ENCODE data around the gene CTPS1. TPM values are rescaled to one million over a fixed set of nuclear protein-coding genes. Genes with fewer than 3 reads are reported as not detected.

The CTPS1 gene
- total RNA-seq, 2 experiments from 2014 or later, result 72.6 to 74.5 TPM

DNA sequence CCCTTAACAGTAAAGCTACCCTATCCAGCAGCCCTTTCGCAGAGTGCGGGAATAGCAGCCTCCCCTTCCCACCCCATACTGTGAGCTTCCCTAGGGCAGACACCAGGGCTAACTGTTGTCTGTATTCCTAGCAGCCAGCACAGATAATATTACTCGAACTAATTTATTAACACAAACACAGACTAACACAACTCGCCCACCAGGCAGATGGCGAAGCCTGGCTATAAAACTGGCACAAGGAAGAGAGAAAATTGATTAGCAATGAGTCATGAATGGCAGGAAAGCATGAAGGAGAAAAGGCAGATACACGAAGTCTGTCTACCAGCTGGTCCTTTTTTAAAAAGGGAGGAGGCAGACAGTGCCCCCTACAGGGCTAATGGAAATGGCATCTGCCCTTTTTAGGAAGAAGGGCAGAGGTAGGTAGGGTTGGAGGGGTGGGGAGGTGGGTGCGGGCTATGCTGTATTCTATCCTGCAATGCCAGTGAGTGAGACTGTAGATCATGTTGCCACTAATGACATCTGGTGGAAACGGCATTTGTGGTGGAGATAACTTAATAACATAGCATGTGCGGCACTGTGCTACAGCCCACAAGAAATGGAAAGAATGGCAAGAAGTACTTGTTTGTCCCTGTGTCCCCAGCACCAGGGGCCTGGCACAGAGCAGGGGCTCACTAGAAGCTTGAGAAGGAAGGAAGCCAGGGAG lies 30.6 kb upstream of the CTPS1 start:
- ChIA-PET CTCF (interaction anchor here (0.5 to 7.3 kb wide), 30 partner anchors 9 to 324 kb away, joined by 3 to 130 read pairs (median 4); partner anchors contain the start of genes CITED4 and CTPS1), POLR2A (interaction anchor here (0.6 to 2.7 kb wide), 2 partner anchors 31 to 87 kb away, joined by 4 to 9 read pairs; partner anchors contain the start of gene CITED4)
- Mint-ChIP-seq H3K4me3 (no peak overlapping the region), H3K36me3 (ENCODE audit: low read depth) (no peaks in the 10 kb centered on the region), H3K27ac (no peak overlapping the region), H3K27me3 (ENCODE audit: low read depth) (peaks cover 28% of the 10 kb centered on the region), H3K4me1 (ENCODE audit: low read depth) (peaks cover 22% of the 10 kb centered on the region), H3K9me3 (ENCODE audit: insufficient read depth) (no peaks in the 10 kb centered on the region)
- DNase-seq (peak; percentile 83), ATAC-seq (peak; percentile 74)

- H3K4me1 Mint-ChIP-seq (ENCODE audit: low read depth), result peaks cover 25% of the 10 kb centered on the region
- no peak overlapping the region for H3K4me3 Mint-ChIP-seq
- DNase-seq, result no peak
- no peak for ATAC-seq
- peaks cover 32% of the 10 kb centered on the region for H3K27me3 Mint-ChIP-seq (ENCODE audit: low read depth)
- H3K36me3 Mint-ChIP-seq (ENCODE audit: low read depth), result no peaks in the 10 kb centered on the region
- CTCF ChIA-PET, result interaction anchor here (0.7 to 7.3 kb wide), 18 partner anchors 10 to 325 kb away, joined by 3 to 130 read pairs (median 6); partner anchors contain the start of gene CITED4
- no peak overlapping the region for H3K27ac Mint-ChIP-seq
- no peaks in the 10 kb centered on the region for H3K9me3 Mint-ChIP-seq (ENCODE audit: insufficient read depth)
- POLR2A ChIA-PET, result interaction anchor here (0.6 to 2.7 kb wide), 2 partner anchors 87 to 261 kb away, joined by 3 to 9 read pairs; partner anchors contain the start of gene CITED4
Measured at GRCh38 chr1:40949563-40949962, 29.9 kb upstream of the CTPS1 start.

- POLR2A ChIA-PET, result interaction anchor here (1.9 kb wide), 1 partner anchor 90 kb away, joined by 9 read pairs; the partner anchor contains the start of gene CITED4
- ATAC-seq, result peak; percentile 85
Measured at GRCh38 chr1:40951943-40952743, 27.4 kb upstream of the CTPS1 start.

GRCh38 chr1:40952744-40953315 lies 26.7 kb upstream of the CTPS1 start:
- POLR2A ChIA-PET, result interaction anchor here (1.9 kb wide), 1 partner anchor 91 kb away, joined by 9 read pairs; the partner anchor contains the start of gene CITED4
- H3K4me3 Mint-ChIP-seq, result no peak overlapping the region
- H3K36me3 Mint-ChIP-seq (ENCODE audit: low read depth), result no peaks in the 10 kb centered on the region

More at GRCh38 chr1:40951943-40952743, 27.4 kb upstream of the CTPS1 start:
- Mint-ChIP-seq H3K36me3 (ENCODE audit: low read depth) (no peaks in the 10 kb centered on the region), H3K27me3 (ENCODE audit: low read depth) (peaks cover 31% of the 10 kb centered on the region), H3K9me3 (ENCODE audit: insufficient read depth) (no peaks in the 10 kb centered on the region), H3K4me3 (no peak overlapping the region), H3K4me1 (ENCODE audit: low read depth) (peaks cover 27% of the 10 kb centered on the region), H3K27ac (peak overlapping the region; percentile 55)
- peak; percentile 68 for DNase-seq
- CTCF ChIA-PET, result interaction anchor here (0.5 to 7.3 kb wide), 44 partner anchors 8 to 1840 kb away, joined by 3 to 130 read pairs (median 5); partner anchors contain the start of genes CITED4, CTPS1 and ZNF684

GRCh38 chr1:40954626-40955025 lies 24.9 kb upstream of the CTPS1 start:
- H3K4me1 Mint-ChIP-seq (ENCODE audit: low read depth), result peaks cover 18% of the 10 kb centered on the region
- ChIA-PET CTCF (interaction anchor here (0.9 to 1.5 kb wide), 4 partner anchors 10 to 180 kb away, joined by 3 read pairs; no protein-coding TSS in a partner anchor), POLR2A (interaction anchor here (0.8 kb wide), 1 partner anchor 95 kb away, joined by 3 read pairs; no protein-coding TSS in a partner anchor)
- no peak overlapping the region for H3K27ac Mint-ChIP-seq
- no peak overlapping the region for H3K4me3 Mint-ChIP-seq
- no peak for ATAC-seq
- no peaks in the 10 kb centered on the region for H3K36me3 Mint-ChIP-seq (ENCODE audit: low read depth)
- H3K9me3 Mint-ChIP-seq (ENCODE audit: insufficient read depth), result no peaks in the 10 kb centered on the region
- H3K27me3 Mint-ChIP-seq (ENCODE audit: low read depth), result peaks cover 34% of the 10 kb centered on the region
- DNase-seq, result no peak

More at GRCh38 chr1:40952744-40953315, 26.7 kb upstream of the CTPS1 start:
- ATAC-seq (no peak), DNase-seq (no peak)
- peak overlapping the region; percentile 55 for H3K27ac Mint-ChIP-seq
- peaks cover 27% of the 10 kb centered on the region for H3K4me1 Mint-ChIP-seq (ENCODE audit: low read depth)
- H3K9me3 Mint-ChIP-seq (ENCODE audit: insufficient read depth), result no peaks in the 10 kb centered on the region
- H3K27me3 Mint-ChIP-seq (ENCODE audit: low read depth), result peaks cover 31% of the 10 kb centered on the region
- CTCF ChIA-PET, result interaction anchor here (0.6 to 7.3 kb wide), 38 partner anchors 7 to 1842 kb away, joined by 3 to 130 read pairs (median 5); partner anchors contain the start of genes CITED4, CTPS1 and ZNF684

DNA sequence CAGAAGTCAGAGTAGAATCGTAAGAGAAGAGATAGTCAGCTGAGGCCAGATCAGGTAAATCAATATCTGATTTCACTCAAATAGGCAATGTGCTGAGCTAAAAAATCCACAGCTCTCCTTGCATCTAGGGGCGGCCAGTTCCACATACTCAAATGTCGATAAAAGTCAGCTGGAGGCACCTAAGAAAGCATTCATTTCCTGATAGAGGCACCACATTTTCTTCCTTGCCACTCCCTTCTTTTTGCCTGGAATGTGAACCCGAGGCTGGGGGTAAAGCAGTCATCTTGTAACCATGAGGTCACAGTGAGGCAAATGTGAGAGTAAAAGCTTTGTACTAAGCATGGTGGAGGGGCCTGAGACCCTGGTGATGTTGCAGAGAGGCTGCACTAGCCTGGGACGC lies 24.2 kb upstream of the CTPS1 start:
- CTCF ChIA-PET, result interaction anchor here (0.9 to 1.5 kb wide), 5 partner anchors 9 to 181 kb away, joined by 3 read pairs; no protein-coding TSS in a partner anchor
- Mint-ChIP-seq H3K27me3 (ENCODE audit: low read depth) (peaks cover 31% of the 10 kb centered on the region), H3K4me1 (ENCODE audit: low read depth) (peaks cover 18% of the 10 kb centered on the region), H3K9me3 (ENCODE audit: insufficient read depth) (no peaks in the 10 kb centered on the region), H3K27ac (no peak overlapping the region), H3K4me3 (no peak overlapping the region), H3K36me3 (ENCODE audit: low read depth) (no peaks in the 10 kb centered on the region)
- POLR2A ChIA-PET, result interaction anchor here (0.8 kb wide), 1 partner anchor 96 kb away, joined by 3 read pairs; no protein-coding TSS in a partner anchor
- ATAC-seq (no peak), DNase-seq (no peak)

GRCh38 chr1:40956407-40956806 lies 23.1 kb upstream of the CTPS1 start:
- Mint-ChIP-seq H3K4me3 (no peak overlapping the region), H3K36me3 (ENCODE audit: low read depth) (no peaks in the 10 kb centered on the region), H3K27me3 (ENCODE audit: low read depth) (peaks cover 27% of the 10 kb centered on the region), H3K4me1 (ENCODE audit: low read depth) (peaks cover 18% of the 10 kb centered on the region), H3K9me3 (ENCODE audit: insufficient read depth) (no peaks in the 10 kb centered on the region), H3K27ac (no peak overlapping the region)
- ATAC-seq, result no peak
- DNase-seq, result no peak
- CTCF ChIA-PET, result interaction anchor here (1.6 kb wide), 1 partner anchor 94 kb away, joined by 5 read pairs; the partner anchor contains the start of gene CITED4
- POLR2A ChIA-PET, result no interaction called here

DNA sequence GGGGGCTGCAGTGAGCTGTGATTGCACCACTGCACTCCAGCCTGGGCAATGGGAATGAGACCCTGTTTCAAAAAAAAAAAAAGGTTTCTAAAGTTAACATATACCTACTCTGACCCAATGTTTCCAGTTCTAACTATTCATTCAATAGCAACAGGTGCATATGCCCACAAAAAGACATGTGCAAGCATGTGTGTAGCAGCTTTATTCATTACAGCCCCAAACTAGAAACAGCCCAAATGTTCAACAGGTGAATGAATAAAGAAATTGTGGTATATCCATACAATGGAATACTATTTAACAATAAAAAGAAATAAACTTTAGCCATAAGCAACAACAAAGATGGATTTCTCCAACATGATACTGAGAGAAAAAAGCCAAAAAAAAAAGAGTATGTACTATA lies 21.3 kb upstream of the CTPS1 start:
- ChIA-PET CTCF (interaction anchor here (0.7 to 2.5 kb wide), 2 partner anchors 10 to 184 kb away, joined by 3 to 6 read pairs; no protein-coding TSS in a partner anchor), POLR2A (no interaction called here)
- Mint-ChIP-seq H3K27ac (no peak overlapping the region), H3K27me3 (ENCODE audit: low read depth) (peaks cover 21% of the 10 kb centered on the region), H3K36me3 (ENCODE audit: low read depth) (no peaks in the 10 kb centered on the region), H3K4me1 (ENCODE audit: low read depth) (peaks cover 5% of the 10 kb centered on the region), H3K4me3 (no peak overlapping the region), H3K9me3 (ENCODE audit: insufficient read depth) (no peaks in the 10 kb centered on the region)
- no peak for DNase-seq
- ATAC-seq, result no peak

DNA sequence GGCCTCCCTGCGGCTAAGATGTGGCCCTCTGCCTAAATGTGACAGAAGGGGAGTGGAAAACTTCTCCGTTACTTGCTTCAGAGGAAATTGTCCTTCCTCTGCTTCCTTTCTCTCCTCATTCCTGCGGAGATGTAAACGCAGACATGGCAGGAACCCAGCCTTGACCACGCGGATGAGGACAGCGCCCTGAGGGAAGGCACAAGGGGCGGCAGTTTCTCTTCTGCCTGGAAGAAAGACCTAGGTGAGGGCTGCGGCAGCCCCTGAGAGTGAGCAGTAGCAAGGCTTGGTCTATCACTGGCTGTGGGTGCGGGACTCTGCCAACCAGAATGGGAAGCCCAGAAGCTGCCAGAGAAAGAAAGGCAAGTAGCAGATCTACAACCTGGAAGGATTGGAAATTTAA lies 14.0 kb upstream of the CTPS1 start:
- CTCF ChIA-PET, result interaction anchor here (1.0 to 3.2 kb wide), 4 partner anchors 13 to 433 kb away, joined by 3 to 18 read pairs (median 5); no protein-coding TSS in a partner anchor
- H3K4me3 Mint-ChIP-seq, result no peak overlapping the region
- H3K27ac Mint-ChIP-seq, result no peak overlapping the region
- no peaks in the 10 kb centered on the region for H3K9me3 Mint-ChIP-seq (ENCODE audit: insufficient read depth)
- DNase-seq (no peak), ATAC-seq (no peak)
- no peaks in the 10 kb centered on the region for H3K4me1 Mint-ChIP-seq (ENCODE audit: low read depth)
- peaks cover 3% of the 10 kb centered on the region for H3K27me3 Mint-ChIP-seq (ENCODE audit: low read depth)
- H3K36me3 Mint-ChIP-seq (ENCODE audit: low read depth), result no peaks in the 10 kb centered on the region
- POLR2A ChIA-PET, result no interaction called here

GRCh38 chr1:40966417-40966816 lies 13.1 kb upstream of the CTPS1 start:
- CTCF ChIA-PET, result interaction anchor here (1.0 to 3.2 kb wide), 5 partner anchors 14 to 434 kb away, joined by 3 to 18 read pairs (median 5); no protein-coding TSS in a partner anchor
- Mint-ChIP-seq H3K36me3 (ENCODE audit: low read depth) (no peaks in the 10 kb centered on the region), H3K27me3 (ENCODE audit: low read depth) (peaks cover 4% of the 10 kb centered on the region), H3K4me3 (no peak overlapping the region), H3K4me1 (ENCODE audit: low read depth) (no peaks in the 10 kb centered on the region), H3K27ac (no peak overlapping the region), H3K9me3 (ENCODE audit: insufficient read depth) (no peaks in the 10 kb centered on the region)
- DNase-seq, result no peak
- ATAC-seq, result no peak
- POLR2A ChIA-PET, result no interaction called here

DNA sequence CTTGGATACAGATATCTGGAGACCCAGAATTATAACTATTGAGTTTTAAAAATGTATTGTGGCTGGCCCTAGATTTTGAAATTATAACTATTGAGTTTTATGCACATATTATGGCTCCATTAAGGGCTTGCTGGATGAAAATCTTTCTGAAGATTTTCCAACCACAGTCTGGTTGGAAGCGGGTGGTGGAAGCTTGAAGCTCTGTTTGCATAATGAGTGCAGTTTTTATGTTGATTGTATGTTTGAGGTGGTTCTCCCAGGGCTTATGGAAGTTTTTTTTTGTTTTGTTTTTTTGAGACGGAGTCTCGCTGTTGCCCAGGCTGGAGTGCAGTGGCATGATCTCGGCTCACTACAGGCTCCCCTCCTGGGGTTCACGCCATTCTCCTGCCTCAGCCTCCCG lies 10.1 kb upstream of the CTPS1 start:
- Mint-ChIP-seq H3K4me3 (no peak overlapping the region), H3K27me3 (ENCODE audit: low read depth) (peaks cover 4% of the 10 kb centered on the region), H3K4me1 (ENCODE audit: low read depth) (peaks cover 6% of the 10 kb centered on the region), H3K27ac (no peak overlapping the region), H3K9me3 (ENCODE audit: insufficient read depth) (no peaks in the 10 kb centered on the region), H3K36me3 (ENCODE audit: low read depth) (no peaks in the 10 kb centered on the region)
- no peak for ATAC-seq
- ChIA-PET CTCF (no interaction called here), POLR2A (no interaction called here)
- no peak for DNase-seq
